Activated CD8-positive, alpha-beta memory T cell treated with anti-CD3 and anti-CD28 coated beads, Interleukin-2, amount 50 U/mL, for 4 hours (primary cell): ENCODE measurements around the gene DENND1A.

ENCODE experiments used
- DNase-seq: peaks from one replicate; pipeline ENCODE4 v3.0.0-alpha.2; 2020

Gene DENND1A

GRCh38 chr9:123552530-123552929 is 377.4 kb downstream of the DENND1A start:
- DNase-seq: no peak

- DNase-seq: no peak
Observed at GRCh38 chr9:123551734-123552133, 378.2 kb downstream of the DENND1A start.

DNA sequence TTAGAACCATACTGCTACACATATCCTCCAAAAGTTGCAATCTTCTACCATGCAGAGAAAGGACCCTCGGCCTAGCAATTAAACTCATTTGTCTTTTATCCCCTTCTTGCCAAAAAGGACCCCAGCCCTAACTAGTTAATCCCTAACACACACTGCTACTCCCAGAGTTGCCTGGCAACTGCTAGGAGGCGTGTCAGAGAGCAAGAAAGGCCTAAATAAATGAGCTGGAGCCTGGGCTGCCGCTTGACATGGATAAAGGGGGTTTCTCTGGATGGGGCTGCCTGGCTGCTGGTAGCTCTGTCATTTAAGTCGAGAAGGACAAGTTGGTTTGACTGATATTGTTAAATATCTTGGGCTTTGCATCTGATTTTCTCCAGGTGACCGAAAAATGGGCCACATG is 379.1 kb downstream of the DENND1A start:
- no peak for DNase-seq

DNA sequence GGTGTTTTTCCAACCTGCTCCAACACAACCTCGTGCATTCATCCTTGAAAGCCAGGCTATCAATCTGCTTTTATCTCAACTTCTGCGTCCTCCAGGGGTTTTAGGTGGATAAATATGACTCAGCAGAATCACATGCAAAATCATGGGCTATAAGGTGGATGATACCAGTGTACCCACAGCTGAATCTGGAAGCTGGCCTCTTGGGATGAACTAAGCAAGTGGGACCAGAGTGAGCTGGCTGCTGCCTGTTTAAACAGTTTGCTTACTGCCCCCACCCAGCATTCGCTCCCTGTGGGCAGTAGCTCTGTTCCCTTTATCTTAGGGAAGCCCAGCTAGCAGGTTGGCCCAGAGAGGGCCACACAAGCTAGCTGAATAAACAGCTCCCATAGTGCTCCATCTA is 379.9 kb downstream of the DENND1A start:
- DNase-seq: no peak

- DNase-seq: peak; percentile 19
Observed at GRCh38 chr9:123548741-123549545, 381.0 kb downstream of the DENND1A start.

DNA sequence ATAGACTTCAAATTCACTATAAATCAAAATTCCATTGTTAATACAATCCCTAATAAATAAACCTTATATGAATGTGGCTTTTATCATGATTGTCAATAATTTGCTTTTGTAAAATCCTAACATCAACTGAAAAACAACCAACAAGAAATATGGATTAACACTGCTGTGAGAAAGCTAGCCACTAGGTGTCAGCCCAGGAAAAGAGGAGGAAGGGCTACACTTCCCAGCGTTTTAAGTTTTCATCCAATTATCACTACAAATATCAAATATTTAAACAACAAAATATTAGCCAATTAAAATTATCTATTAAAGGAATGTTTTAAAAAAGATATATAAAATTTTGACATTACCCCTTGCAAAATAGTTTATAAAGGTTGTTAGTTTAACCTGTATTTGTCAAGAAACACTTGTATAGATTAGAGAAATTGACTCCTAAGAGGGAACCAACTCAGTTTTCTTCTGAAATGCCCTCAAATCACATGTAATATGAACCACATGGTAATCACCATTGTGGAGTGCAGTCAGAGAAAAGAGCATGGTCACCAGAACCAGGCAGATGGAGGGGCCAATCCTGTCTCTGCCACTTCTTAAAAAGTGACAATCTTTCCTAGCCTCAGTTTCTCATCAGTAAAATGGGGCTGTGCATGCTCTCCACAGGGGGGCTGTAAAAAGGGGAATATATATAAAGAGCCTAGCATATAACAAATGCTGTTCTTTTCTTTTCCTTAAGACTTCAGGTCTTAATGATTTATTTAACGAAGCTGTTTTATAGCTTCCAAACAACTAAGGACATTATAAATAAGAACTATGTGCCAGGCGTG is 385.7 kb downstream of the DENND1A start:
- no peak for DNase-seq

DNA sequence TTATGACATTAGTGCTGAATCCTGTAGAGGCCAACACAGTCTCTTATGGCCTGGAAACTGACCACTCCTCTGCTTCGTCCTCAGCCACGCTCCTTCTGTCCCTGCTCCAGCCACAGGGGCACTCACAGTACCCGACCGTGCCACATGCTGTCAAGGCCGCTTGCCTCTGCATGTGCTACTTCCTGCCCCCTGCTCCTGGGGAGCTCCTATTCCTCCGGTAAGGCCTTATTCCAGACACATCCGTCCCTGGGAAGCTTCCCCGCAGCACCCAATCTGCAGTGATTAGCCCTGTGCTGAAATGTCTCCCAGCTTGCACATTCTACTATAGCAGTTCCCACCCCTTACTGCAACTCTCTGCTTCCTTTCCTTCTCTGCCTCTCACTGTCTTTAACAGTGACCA is 386.4 kb downstream of the DENND1A start:
- no peak for DNase-seq

GRCh38 chr9:123542435-123543225 is 387.3 kb downstream of the DENND1A start:
- no peak for DNase-seq

DNA sequence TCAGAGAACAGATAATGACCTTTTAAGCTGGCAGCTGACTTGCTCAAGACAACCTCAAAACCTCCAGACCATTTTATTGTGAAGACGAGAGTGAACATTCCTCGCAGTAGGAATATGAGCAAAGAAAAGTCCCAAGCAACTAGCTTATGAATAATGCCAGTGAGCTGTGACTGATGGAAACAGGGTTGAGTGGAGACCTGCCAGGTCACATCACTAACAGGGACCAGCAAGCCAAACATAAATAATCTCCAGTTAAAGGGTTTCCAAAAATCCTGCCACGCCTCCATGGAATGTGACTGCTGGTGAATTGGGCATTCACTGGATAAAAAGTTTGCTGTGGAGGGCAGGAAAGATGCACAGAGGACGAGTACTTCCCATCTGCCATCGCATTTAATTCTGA is 388.5 kb downstream of the DENND1A start:
- DNase-seq: no peak

DNA sequence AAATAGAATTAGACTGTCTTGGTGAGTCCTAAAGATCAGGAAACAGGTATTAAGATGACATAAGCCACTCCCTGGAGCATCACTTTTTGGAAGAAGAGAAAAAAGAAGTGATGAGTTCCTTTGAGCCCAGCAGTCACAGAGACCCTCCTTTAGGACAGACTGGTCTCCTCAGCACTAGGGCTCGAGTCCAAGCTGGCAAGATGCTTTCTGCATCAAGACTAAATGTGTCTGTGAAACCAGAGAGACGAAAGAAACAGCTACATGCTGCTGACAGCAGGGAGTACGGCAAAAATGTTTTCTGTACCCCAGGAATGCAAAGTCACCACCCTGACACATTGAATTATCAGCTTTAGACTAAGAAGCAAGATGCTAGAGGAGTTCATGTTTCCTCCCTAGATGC is 389.5 kb downstream of the DENND1A start:
- DNase-seq: no peak

DNA sequence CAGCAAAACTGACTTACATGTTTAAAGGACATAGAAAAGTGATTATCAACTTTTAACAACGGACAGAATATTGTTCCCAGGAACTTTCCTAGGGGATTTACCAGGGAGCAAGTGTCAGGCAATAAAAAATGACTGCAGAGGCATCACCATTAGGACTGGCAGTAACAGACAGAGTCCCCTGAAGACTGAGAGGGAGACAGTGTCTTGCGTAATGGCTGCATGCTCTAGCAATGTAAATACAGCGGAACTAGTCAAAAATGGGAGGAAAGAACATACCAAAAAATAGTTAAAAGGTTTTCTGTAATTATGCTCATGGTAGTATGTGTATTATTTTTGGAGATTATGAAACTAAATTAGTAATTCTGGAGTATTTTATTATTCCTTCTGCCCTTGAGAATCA is 392.1 kb downstream of the DENND1A start:
- no peak for DNase-seq

- no peak for DNase-seq
Observed at GRCh38 chr9:123536455-123536868, 393.5 kb downstream of the DENND1A start.

DNA sequence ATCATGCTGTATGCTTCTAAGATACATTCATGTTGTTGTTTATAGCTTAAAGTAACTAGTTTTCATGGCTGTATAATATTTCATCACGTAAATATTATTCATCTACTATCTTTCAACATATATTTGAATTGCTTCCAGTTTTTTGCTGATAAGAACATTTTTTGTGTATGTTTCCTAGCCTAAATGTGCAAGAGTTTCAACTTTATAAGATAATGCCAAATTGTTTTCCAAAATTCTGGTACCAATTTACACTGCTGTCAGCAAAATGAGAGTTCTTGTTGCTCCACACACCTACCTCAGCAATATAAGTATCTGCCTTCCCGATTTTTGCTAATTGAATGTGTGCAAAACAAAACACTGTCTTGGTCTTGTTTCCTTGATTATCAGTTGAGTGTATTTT is 395.6 kb downstream of the DENND1A start:
- no peak for DNase-seq

GRCh38 chr9:123530244-123530643 is 399.7 kb downstream of the DENND1A start:
- no peak for DNase-seq

DNA sequence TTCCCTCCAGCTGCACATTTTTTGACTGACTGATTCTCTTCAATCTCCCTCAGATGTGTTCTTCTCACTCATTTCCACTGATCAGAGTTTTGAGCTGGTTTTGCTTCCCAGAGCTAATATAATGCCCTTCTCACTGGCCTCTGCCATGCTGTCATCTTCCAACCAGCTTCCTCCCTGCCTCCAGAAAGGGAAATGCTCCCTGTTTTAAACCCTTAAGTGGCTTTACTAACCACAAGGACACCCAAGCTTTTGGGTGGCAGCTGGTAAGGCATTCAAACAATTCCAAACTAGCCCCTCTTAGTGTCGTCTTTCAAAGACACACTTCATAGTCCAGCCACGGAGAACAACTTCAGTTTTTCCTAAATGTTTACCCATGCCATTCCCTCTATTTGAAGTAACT is 401.4 kb downstream of the DENND1A start:
- DNase-seq: no peak

DNA sequence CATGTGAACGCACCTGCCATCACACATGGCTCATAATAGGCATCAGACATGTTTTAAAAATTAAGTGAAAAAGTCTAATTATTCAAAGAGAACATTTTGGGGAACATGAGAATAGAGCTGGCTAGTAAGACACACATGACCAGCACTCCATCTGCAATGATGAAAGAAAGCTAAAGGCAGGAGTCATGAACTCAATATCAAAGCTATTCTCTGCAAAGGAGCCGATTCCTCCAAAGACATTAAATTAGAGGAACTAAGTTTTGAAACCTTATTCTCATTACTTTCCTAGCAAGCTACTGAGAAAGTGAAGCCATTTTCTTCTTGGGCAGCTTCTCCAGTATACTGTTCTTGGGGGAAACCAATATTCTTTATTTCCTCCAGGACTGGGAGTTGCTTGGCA is 401.9 kb downstream of the DENND1A start:
- no peak for DNase-seq

- DNase-seq: no peak
Observed at GRCh38 chr9:123525957-123526356, 404.0 kb downstream of the DENND1A start.

GRCh38 chr9:123525424-123525823 is 404.5 kb downstream of the DENND1A start:
- DNase-seq: no peak

GRCh38 chr9:123524866-123525265 is 405.1 kb downstream of the DENND1A start:
- DNase-seq: no peak

- DNase-seq: no peak
Observed at GRCh38 chr9:123523845-123524244, 406.1 kb downstream of the DENND1A start.

GRCh38 chr9:123523001-123523400 is 406.9 kb downstream of the DENND1A start:
- DNase-seq: no peak

DNA sequence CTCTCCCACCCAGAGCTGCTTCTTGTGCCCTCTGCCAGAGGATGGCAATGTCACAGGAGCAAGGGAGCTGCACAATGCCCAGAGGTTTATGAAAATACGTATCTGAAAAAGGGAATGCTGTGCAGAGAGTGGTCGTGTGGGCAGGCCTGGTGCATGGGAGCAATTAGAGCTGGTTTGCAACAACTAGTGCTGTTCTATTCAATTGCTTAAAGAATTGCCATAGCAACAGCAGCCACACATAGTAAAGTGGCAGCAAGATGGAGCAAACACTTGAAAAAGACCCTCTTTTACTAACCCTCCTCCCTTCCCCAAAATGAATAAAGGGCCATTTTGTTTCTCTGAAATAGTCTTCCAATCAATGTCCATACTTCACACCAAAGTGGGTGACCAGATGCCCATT is 407.7 kb downstream of the DENND1A start:
- no peak for DNase-seq

DNA sequence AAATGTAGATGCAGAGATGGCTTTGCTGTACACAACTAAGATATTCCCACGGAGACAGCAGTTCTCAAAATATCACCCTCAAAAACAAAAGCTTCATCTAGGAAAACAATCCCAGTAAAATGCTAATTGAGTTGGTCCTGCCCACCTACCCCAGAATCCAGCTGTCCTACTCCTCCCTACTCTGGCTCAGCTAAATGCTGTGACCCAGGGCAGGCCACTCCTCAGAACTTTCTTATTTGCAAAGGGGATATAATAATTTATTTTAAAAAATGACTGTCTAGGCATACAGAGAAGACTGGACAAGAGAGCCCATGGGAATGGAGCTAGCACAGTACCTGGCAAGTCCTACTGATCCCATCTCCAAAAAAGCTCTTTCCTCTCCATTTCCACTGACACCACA is 411.6 kb downstream of the DENND1A start:
- DNase-seq: no peak
